Measurements from ENCODE around the gene CFAP73. TPM values are rescaled to one million over a fixed set of nuclear protein-coding genes. Genes with fewer than 3 reads are reported as not detected.

Gene CFAP73
- total RNA-seq, 4 donors from 2014 or later = 1.0 to 2.6 (median 2.0) TPM

GRCh38 chr12:113200021-113200797 is 50.7 kb downstream of the CFAP73 start:
- H3K4me3 ChIP-seq = no peak overlapping the region
- H3K27me3 ChIP-seq = no peaks in the 10 kb centered on the region
- WGBS = 90% methylated on average over 12 of the region's 12 CpGs
- DNase-seq (ENCODE audit: low spot score in 2 of 2) = no peak
- no peak for TF ChIP-seq POLR2AphosphoS5 (IDR thresholded peaks at IDR 0.05)
- TF ChIP-seq CTCF (IDR thresholded peaks at IDR 0.05) = no peak
- TF ChIP-seq EP300 (IDR thresholded peaks at IDR 0.05) = no peak
- no peak for TF ChIP-seq POLR2A (IDR thresholded peaks at IDR 0.05)
- H3K4me1 ChIP-seq = peaks cover 3% of the 10 kb centered on the region
- no peaks in the 10 kb centered on the region for H3K9me3 ChIP-seq
- H3K27ac ChIP-seq = no peak overlapping the region
- H3K36me3 ChIP-seq = no peaks in the 10 kb centered on the region

GRCh38 chr12:113201187-113202177 is 52.0 kb downstream of the CFAP73 start:
- 94% methylated on average over 11 of the region's 14 CpGs for WGBS
- Histone ChIP-seq H3K4me1 (peaks cover 3% of the 10 kb centered on the region), H3K27me3 (no peaks in the 10 kb centered on the region), H3K9me3 (no peaks in the 10 kb centered on the region), H3K4me3 (no peak overlapping the region), H3K36me3 (no peaks in the 10 kb centered on the region), H3K27ac (no peak overlapping the region)
- no peak for DNase-seq (ENCODE audit: low spot score in 2 of 2)
- TF ChIP-seq CTCF (IDR thresholded peaks at IDR 0.05) (no peak), POLR2A (IDR thresholded peaks at IDR 0.05) (no peak), EP300 (IDR thresholded peaks at IDR 0.05) (no peak), POLR2AphosphoS5 (IDR thresholded peaks at IDR 0.05) (no peak)

GRCh38 chr12:113202300-113203075 is 53.0 kb downstream of the CFAP73 start:
- H3K27me3 ChIP-seq = no peaks in the 10 kb centered on the region
- H3K27ac ChIP-seq = no peak overlapping the region
- no peaks in the 10 kb centered on the region for H3K36me3 ChIP-seq
- 90% methylated on average over 3 of the region's 4 CpGs for whole genome bisulfite sequencing
- no peaks in the 10 kb centered on the region for H3K9me3 ChIP-seq
- no peaks in the 10 kb centered on the region for H3K4me1 ChIP-seq
- H3K4me3 ChIP-seq = no peak overlapping the region
- TF ChIP-seq POLR2A (IDR thresholded peaks at IDR 0.05) = no peak
- no peak for TF ChIP-seq POLR2AphosphoS5 (IDR thresholded peaks at IDR 0.05)
- no peak for TF ChIP-seq EP300 (IDR thresholded peaks at IDR 0.05)
- no peak for TF ChIP-seq CTCF (IDR thresholded peaks at IDR 0.05)
- no peak for DNase-seq (ENCODE audit: low spot score in 2 of 2)

GRCh38 chr12:113203852-113204760 is 54.6 kb downstream of the CFAP73 start:
- H3K9me3 ChIP-seq = no peaks in the 10 kb centered on the region
- H3K4me1 ChIP-seq = no peaks in the 10 kb centered on the region
- no peak for DNase-seq (ENCODE audit: low spot score in 2 of 2)
- no peak for TF ChIP-seq CTCF (IDR thresholded peaks at IDR 0.05)
- no peak for TF ChIP-seq POLR2AphosphoS5 (IDR thresholded peaks at IDR 0.05)
- no peak for TF ChIP-seq POLR2A (IDR thresholded peaks at IDR 0.05)
- no peak for TF ChIP-seq EP300 (IDR thresholded peaks at IDR 0.05)
- no peak overlapping the region for H3K27ac ChIP-seq
- H3K27me3 ChIP-seq = no peaks in the 10 kb centered on the region
- no peaks in the 10 kb centered on the region for H3K36me3 ChIP-seq
- WGBS = 89% methylated on average over 8 of the region's 8 CpGs
- H3K4me3 ChIP-seq = no peak overlapping the region
